Heart right ventricle (tissue), 16 donors: ENCODE data around the gene PTPRE. TPM values are rescaled to one million over a fixed set of nuclear protein-coding genes. Genes with fewer than 3 reads are reported as not detected.

Experiments used
- ATAC-seq, 8 donors: fragments of 200-7000 bp; cut with Tn5 transposase; one replicate each; pipeline ENCODE4 v1.9.1; 2020; ENCODE audit warnings: mild to moderate bottlenecking in 8 of 8, moderate library complexity in 8 of 8, moderate number of reproducible peaks in 1 of 8
- DNase-seq, 2 donors: peaks; one replicate each; pipeline ENCODE4 v3.0.0-alpha.2; 2020
- H3K27ac ChIP-seq, 10 donors: fragments of 200-600 bp; sonication (generic) in 2 of 10; one replicate each; pipeline versions ENCODE4 v1.5.0 to v1.8.0; 2020 to 2022; ENCODE audit warnings: mild to moderate bottlenecking in 3 of 10
- H3K27me3 ChIP-seq, 7 donors: fragments of 200-600 bp; one replicate each; pipeline ENCODE4 v1.8.0; 2021 to 2022; ENCODE audit warnings: mild to moderate bottlenecking in 2 of 7
- H3K36me3 ChIP-seq, 9 donors: fragments of 200-600 bp; sonication (generic) in 1 of 9; one replicate each; pipeline versions ENCODE4 v1.5.0 to v1.8.0; 2020 to 2022; ENCODE audit warnings: mild to moderate bottlenecking in 2 of 9
- H3K4me1 ChIP-seq, 9 donors: fragments of 200-600 bp; sonication (generic) in 1 of 9; one replicate each; pipeline versions ENCODE4 v1.5.0 to v1.8.0; 2020 to 2022; ENCODE audit warnings: mild to moderate bottlenecking in 4 of 9
- H3K4me3 ChIP-seq, 10 donors: fragments of 200-600 bp; sonication (generic) in 2 of 10; one replicate each; pipeline versions ENCODE4 v1.5.0 to v1.8.0; 2020 to 2022; ENCODE audit warnings: mild to moderate bottlenecking in 7 of 10, moderate library complexity in 2 of 10
- H3K9me3 ChIP-seq, 11 donors: fragments of 200-600 bp in 10 of 11; sonication (generic) in 2 of 11; one replicate each; pipeline versions ENCODE4 v1.5.0 to v1.8.0; 2013 to 2022; ENCODE audit warnings: mild to moderate bottlenecking in 2 of 11, control low read depth in 1 of 11, moderate library complexity in 1 of 11
- whole genome bisulfite sequencing, 2 donors: extraction: QIAGEN DNeasy Blood & Tissue Kit; methylation state at CpG; one replicate each; pipeline ENCODE4 v1.1.7; 2013; ENCODE audit warnings: inconsistent platforms in 1 of 2; 5-methylcytosine and 5-hydroxymethylcytosine counted together
- intact Hi-C, 10 donors: fragments of 100-400 bp; cut with DNase I; formaldehyde crosslinking; loops; one replicate each; pipeline versions ENCODE4 v1.11.1 to v1.14.2; 2022
- polyA plus RNA-seq, 2 donors: library from polyadenylated mRNA; stranded (reverse); fragments of 200-250 nt; gene quantifications; one replicate each; pipeline ENCODE4 v1.2.3, GENCODE V29; 2013
- total RNA-seq, 10 donors: library from RNA; stranded (reverse); fragmentation: NEBNext Ultra II Directional in 3 of 10; extraction: Animal tissue kit (Norgen Biotek cat#: 25700) in 3 of 10; gene quantifications; one replicate each; pipeline versions ENCODE4 v1.2.1 to v1.2.4, GENCODE V29; 2021 to 2023
- TF ChIP-seq, protein P1 (sequence below), 9 donors: fragments of 200-600 bp; sonication (generic) in 2 of 9; IDR thresholded peaks; one replicate each; pipeline versions ENCODE4 v1.5.0 to v1.8.0; 2021 to 2022; ENCODE audit warnings: antibody characterized with exemption in 9 of 9, mild to moderate bottlenecking in 5 of 9, moderate library complexity in 1 of 9
- donor health status: Arrhythmogenic right ventricular cardiomyopathy.
- donor health status: ischemic (EF 13 %, LVEDD 7.1; RV severe dilation, severe dysfunction).
- donor health status: healthy with polysubstance abuse.
- donor health status: DM: no; HTN: yes; CAD: no.
- donor health status: DM: no; HTN: no; CAD: no.
- donor health status: ischemic (EF 25% LVEDD 6.9; RV normal size, moderate dysfunction).
- donor health status: ischemic (EF 25% LVEDD 5.7; RV mildly dilated, moderate dysfunction).
- donor health status: healthy.
- donor health status: DM: yes; HTN: yes; CAD: no.
- donor health status: Ischemic cardiomyopathy.
- donor health status: ischemic (EF 35%, LVEDD 5.7; RV mildly dilated, moderate dysfunction).
- donor health status: nonischemic (EF 11% LVEDD 7.7; RV severe dilation, severe dysfunction).
- donor health status: DM: yes; HTN: yes; CAD: no.
- donor health status: PGD.
- donor health status: ischemic (EF 29% LVEDD 5.4; RV normal size, mild dysfunction).
- donor health status: nonischemic (EF 23%, LVEDD 6.1; RV moderate dilation, normal function).

Gene PTPRE
- total and polyA plus RNA-seq, 12 donors, result 6.1 to 42.8 (median 22.1) TPM

DNA sequence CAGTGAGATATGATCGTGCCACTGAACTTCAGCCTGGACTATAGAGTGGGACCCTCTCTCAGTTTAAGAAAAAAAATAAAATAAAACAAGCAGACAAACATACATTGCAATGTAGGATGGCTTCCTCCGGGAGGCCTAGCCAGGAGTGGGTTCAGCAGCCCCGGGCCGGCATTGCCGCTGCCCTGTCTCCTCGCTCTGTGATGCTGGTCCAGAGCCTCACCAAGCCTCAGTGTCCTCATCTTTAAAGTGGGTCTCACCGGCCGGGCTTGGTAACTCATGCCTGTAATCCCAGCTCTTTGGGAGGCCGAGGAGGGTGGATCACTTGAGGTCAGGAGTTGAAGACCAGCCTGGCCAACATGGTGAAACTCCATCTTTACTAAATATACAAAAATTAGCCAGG is 71.6 kb downstream of the PTPRE start:
- H3K4me3 ChIP-seq, result no peak overlapping the region
- H3K27ac ChIP-seq, result peak overlapping the region in 9 of 10 donors; percentile 61 to 90 (median 79)
- peaks cover 10 to 65% (median 44%) of the 10 kb centered on the region in 9 donors for H3K4me1 ChIP-seq
- no peaks in the 10 kb centered on the region for H3K27me3 ChIP-seq
- DNase-seq (no peak), ATAC-seq (no peak)
- H3K36me3 ChIP-seq, result no peaks in the 10 kb centered on the region
- H3K9me3 ChIP-seq, result peaks cover 0 to 18% (median 9%) of the 10 kb centered on the region in 11 donors
- intact Hi-C loops, result loop anchor here in 2 of 10 donors (10.0 kb wide), 1 partner anchor 54 kb away; no protein-coding TSS in a partner anchor
- TF ChIP-seq, protein P1, sequence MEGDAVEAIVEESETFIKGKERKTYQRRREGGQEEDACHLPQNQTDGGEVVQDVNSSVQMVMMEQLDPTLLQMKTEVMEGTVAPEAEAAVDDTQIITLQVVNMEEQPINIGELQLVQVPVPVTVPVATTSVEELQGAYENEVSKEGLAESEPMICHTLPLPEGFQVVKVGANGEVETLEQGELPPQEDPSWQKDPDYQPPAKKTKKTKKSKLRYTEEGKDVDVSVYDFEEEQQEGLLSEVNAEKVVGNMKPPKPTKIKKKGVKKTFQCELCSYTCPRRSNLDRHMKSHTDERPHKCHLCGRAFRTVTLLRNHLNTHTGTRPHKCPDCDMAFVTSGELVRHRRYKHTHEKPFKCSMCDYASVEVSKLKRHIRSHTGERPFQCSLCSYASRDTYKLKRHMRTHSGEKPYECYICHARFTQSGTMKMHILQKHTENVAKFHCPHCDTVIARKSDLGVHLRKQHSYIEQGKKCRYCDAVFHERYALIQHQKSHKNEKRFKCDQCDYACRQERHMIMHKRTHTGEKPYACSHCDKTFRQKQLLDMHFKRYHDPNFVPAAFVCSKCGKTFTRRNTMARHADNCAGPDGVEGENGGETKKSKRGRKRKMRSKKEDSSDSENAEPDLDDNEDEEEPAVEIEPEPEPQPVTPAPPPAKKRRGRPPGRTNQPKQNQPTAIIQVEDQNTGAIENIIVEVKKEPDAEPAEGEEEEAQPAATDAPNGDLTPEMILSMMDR (IDR thresholded peaks at IDR 0.05), result no peak
- WGBS, 2 donors, result 98% methylated on average over 9 of the region's 9 CpGs

DNA sequence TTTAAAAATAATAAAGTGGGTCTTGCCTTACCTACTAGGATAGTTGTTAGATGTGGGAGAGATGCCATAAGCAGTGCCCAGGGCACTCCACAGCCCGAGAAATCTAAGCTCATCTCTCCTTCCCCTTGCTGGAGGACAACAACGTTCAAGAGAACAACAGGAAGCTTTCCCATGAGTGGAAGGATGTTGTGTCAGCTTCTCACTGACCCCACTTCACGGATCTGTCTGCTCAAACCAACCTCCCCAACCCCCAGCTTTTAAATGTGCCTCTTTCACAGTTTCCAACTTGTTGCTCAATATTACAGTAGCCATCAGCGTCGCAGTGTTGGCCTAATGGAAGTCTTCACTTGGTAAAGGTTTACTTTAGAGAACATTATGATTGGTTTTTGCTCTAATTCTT is 72.1 kb downstream of the PTPRE start:
- TF ChIP-seq, protein P1 (IDR thresholded peaks at IDR 0.05), result no peak
- no peak for ATAC-seq
- DNase-seq, result no peak
- H3K4me1 ChIP-seq, result peaks cover 10 to 65% (median 44%) of the 10 kb centered on the region in 9 donors
- H3K36me3 ChIP-seq, result no peaks in the 10 kb centered on the region
- H3K4me3 ChIP-seq, result no peak overlapping the region
- no peaks in the 10 kb centered on the region for H3K27me3 ChIP-seq
- intact Hi-C loops, result loop anchor here in 2 of 10 donors (10.0 kb wide), 1 partner anchor 54 kb away; no protein-coding TSS in a partner anchor
- 66 to 77% methylated on average over 5 of the region's 5 CpGs for WGBS, 2 donors
- H3K27ac ChIP-seq, result peak overlapping the region in 8 of 10 donors; percentile 7 to 90 (median 80)
- peaks cover 0 to 18% (median 9%) of the 10 kb centered on the region in 11 donors for H3K9me3 ChIP-seq

DNA sequence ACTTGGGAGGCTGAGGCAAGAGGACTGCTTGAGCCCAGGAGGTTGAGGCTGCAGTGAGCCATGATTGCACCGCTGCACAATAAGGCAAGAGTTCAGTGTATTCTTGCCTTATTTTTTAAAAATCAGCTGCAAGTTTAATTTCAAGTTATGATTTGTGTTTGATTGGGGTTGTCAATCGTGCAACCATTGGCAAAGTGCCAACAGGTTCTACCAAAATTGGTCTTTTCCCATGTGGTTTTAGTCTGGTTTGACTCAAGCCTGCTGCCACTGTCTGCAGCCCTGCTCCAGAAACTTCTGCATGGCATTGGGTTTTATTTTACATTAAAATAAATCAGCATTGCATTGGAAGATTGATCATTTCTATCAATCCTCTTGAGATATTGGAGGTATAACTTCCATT is 72.7 kb downstream of the PTPRE start:
- Histone ChIP-seq H3K4me1 (peaks cover 10 to 66% (median 44%) of the 10 kb centered on the region in 9 donors), H3K27ac (peak overlapping the region in 4 of 10 donors; percentile 7 to 90 (median 78)), H3K27me3 (no peaks in the 10 kb centered on the region), H3K9me3 (peaks cover 0 to 18% (median 9%) of the 10 kb centered on the region in 11 donors), H3K4me3 (no peak overlapping the region), H3K36me3 (peaks cover 0 to 4% (median 0%) of the 10 kb centered on the region in 9 donors)
- DNase-seq (no peak), ATAC-seq (no peak)
- intact Hi-C loops, result loop anchor here in 2 of 10 donors (10.0 kb wide), 1 partner anchor 55 kb away; no protein-coding TSS in a partner anchor
- WGBS, 2 donors, result 98 to 99% methylated on average over 2 of the region's 2 CpGs
- TF ChIP-seq, protein P1 (IDR thresholded peaks at IDR 0.05), result no peak

DNA sequence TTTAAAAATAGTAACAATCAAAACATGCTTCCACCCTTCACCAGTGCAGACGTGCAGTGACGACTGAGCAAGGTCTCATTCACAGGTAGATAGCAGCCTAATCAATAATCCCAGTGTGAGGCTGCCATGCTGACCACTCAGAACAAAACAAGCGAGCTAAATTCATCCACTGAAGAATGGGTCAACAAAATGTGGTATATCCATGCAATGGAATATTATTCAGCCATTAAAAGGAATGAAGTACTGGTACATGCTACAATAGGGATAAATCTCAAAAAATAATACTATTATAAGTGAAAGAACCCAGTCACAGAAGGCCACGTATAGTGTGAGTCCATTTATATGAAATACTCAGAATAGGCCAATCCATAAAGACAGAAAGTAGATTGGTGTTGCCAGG is 74.0 kb downstream of the PTPRE start:
- ATAC-seq (no peak), DNase-seq (no peak)
- Histone ChIP-seq H3K4me1 (peaks cover 10 to 67% (median 44%) of the 10 kb centered on the region in 9 donors), H3K27me3 (no peaks in the 10 kb centered on the region), H3K4me3 (no peak overlapping the region), H3K9me3 (peaks cover 0 to 18% (median 9%) of the 10 kb centered on the region in 11 donors), H3K36me3 (peaks cover 0 to 4% (median 0%) of the 10 kb centered on the region in 9 donors), H3K27ac (no peak overlapping the region)
- intact Hi-C loops, result no loop called here
- 75% methylated on average over 4 of the region's 4 CpGs for WGBS, 2 donors
- TF ChIP-seq, protein P1 (IDR thresholded peaks at IDR 0.05), result no peak
